Measurements from ENCODE around the gene TRIB2.

DNA sequence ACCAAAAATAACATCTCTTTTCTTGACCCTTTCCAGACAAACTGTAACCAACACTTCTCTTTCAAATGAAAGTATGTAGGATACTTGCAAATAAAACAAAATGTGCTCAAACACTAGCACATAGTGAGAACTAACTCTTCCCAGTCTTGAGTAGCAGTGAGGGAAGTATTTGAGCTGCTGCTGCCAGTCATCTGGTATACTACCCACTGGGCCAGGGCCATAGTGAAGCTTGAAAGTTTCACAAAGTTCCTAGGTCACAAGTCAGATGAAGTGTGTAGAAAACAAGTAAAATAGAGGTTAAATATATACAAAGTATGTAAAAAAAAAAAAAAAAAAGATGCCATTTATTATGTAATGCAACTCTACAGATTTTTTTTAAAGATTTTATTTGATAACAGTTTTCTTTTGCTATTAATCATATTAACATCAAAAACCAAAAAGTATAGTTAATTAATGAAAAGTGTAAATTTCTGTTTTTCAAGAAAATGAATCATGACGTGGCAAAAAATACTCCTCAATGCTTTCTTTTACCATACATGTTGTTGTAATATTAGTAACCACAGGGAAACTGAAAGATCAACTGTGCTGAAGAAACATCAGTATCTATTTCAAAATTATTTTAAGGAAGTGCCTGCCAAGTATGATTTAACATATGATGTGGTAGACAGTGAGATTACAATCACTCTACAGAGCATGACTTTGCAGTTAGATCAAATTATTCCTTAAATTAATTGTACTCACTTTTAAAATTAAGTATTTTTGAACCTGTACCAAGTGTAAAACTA, 21.6 kb upstream of the TRIB2 start:
- TF ChIP-seq POLR2A (conservative IDR thresholded peaks at IDR 0.05) (no peak), RAD21 (CRISPR knock-in tag; conservative IDR thresholded peaks at IDR 0.05 in 1 of 2, IDR thresholded peaks at IDR 0.05 in 1 of 2) (no peak), E2F3 (CRISPR knock-in tag; IDR thresholded peaks at IDR 0.05) (no peak), MAZ (CRISPR knock-in tag; conservative IDR thresholded peaks at IDR 0.05 in 1 of 2, IDR thresholded peaks at IDR 0.05 in 1 of 2) (no peak), TAF1 (IDR thresholded peaks at IDR 0.05; ENCODE audit: control insufficient read depth, extremely low read depth, insufficient read depth, low read length, severe bottlenecking) (no peak), ELF4 (CRISPR knock-in tag; IDR thresholded peaks at IDR 0.05) (no peak), YY1 (IDR thresholded peaks at IDR 0.05; ENCODE audit: borderline replicate concordance in 1 of 3, control insufficient read depth in 1 of 3, extremely low read depth in 1 of 3, insufficient read depth in 3 of 3, insufficient read length in 1 of 3, insufficient replicate concordance in 2 of 3, low read depth in 1 of 3, low read length in 2 of 3) (no peak), ZNF3 (CRISPR knock-in tag; IDR thresholded peaks at IDR 0.05) (no peak)
- TF ChIP-seq, protein P1, sequence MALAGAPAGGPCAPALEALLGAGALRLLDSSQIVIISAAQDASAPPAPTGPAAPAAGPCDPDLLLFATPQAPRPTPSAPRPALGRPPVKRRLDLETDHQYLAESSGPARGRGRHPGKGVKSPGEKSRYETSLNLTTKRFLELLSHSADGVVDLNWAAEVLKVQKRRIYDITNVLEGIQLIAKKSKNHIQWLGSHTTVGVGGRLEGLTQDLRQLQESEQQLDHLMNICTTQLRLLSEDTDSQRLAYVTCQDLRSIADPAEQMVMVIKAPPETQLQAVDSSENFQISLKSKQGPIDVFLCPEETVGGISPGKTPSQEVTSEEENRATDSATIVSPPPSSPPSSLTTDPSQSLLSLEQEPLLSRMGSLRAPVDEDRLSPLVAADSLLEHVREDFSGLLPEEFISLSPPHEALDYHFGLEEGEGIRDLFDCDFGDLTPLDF (CRISPR knock-in tag; IDR thresholded peaks at IDR 0.05) = no peak
